GM19035 (cell line): Measurements from ENCODE around the gene LPP.

Experiments
- ATAC-seq: cut with Tn5 transposase; IDR thresholded peaks from one replicate; pipeline ENCODE4 v1.9.1; 2021; ENCODE audit not compliant: unreplicated experiment

The LPP gene

GRCh38 chr3:188533612-188534357, 379.8 kb downstream of the LPP start:
- ATAC-seq: no peak

- no peak for ATAC-seq
These were observed 380.7 kb downstream of the LPP start for GRCh38 chr3:188534633-188535032.

GRCh38 chr3:188537606-188538005, 383.6 kb downstream of the LPP start:
- ATAC-seq: no peak

- ATAC-seq: no peak
These were observed 385.1 kb downstream of the LPP start for GRCh38 chr3:188539037-188539436.

GRCh38 chr3:188539631-188540194, 385.8 kb downstream of the LPP start:
- ATAC-seq: no peak

GRCh38 chr3:188542196-188542595, 388.2 kb downstream of the LPP start:
- ATAC-seq: no peak

GRCh38 chr3:188544012-188544411, 390.1 kb downstream of the LPP start:
- no peak for ATAC-seq

GRCh38 chr3:188546835-188547670, 393.1 kb downstream of the LPP start:
- ATAC-seq: no peak

- no peak for ATAC-seq
These were observed 399.6 kb downstream of the LPP start for GRCh38 chr3:188553569-188553968.

- no peak for ATAC-seq
These were observed 400.4 kb downstream of the LPP start for GRCh38 chr3:188554404-188554803.

GRCh38 chr3:188557235-188557634, 403.3 kb downstream of the LPP start:
- no peak for ATAC-seq

- ATAC-seq: no peak
These were observed 404.6 kb downstream of the LPP start for GRCh38 chr3:188558343-188559071.

- no peak for ATAC-seq
These were observed 405.1 kb downstream of the LPP start for GRCh38 chr3:188559072-188559429.

- no peak for ATAC-seq
These were observed 405.9 kb downstream of the LPP start for GRCh38 chr3:188559856-188560255.

GRCh38 chr3:188562144-188562543, 408.2 kb downstream of the LPP start:
- ATAC-seq: no peak

- ATAC-seq: no peak
These were observed 413.7 kb downstream of the LPP start for GRCh38 chr3:188567478-188568195.

- ATAC-seq: no peak
These were observed 414.8 kb downstream of the LPP start for GRCh38 chr3:188568736-188569135.

- ATAC-seq: no peak
These were observed 417.7 kb downstream of the LPP start for GRCh38 chr3:188571531-188572095.

GRCh38 chr3:188573291-188573940, 419.5 kb downstream of the LPP start:
- ATAC-seq: no peak

- no peak for ATAC-seq
These were observed 420.0 kb downstream of the LPP start for GRCh38 chr3:188573956-188574355.
